Measurements from ENCODE around the gene C3orf20.

DNA sequence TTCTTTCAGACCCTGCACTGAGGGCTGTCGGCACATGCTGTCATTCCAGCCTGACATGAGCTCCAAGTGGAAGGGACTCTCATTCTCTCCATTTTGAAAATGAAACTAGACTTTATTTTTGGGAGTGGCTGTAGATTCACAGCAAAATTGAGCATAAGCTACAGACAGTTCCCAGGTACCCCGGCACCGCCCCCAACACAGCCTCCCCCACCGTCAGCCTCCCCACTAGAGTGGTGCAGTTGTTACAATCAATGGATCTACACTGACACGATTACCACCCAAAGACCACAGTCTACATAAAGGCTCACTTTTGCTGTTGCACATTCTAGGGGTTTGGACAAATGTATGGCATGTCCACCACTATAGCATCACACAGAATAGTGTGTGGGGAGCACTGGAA lies 114.3 kb downstream of the C3orf20 start:
- no peak for TF ChIP-seq CTCF (IDR thresholded peaks at IDR 0.05)
- TF ChIP-seq EP300 (IDR thresholded peaks at IDR 0.05) = no peak
